Jurkat, Clone E6-1 (cell line): ENCODE results near the gene ASH1L.
"Not testable (repeated sequence)": the region's sequence is repeated elsewhere in the genome, so short reads cannot be mapped to it uniquely, and the experiment has no call there.

Experiments used
- DNase-seq: peaks from one replicate; pipeline ENCODE4 v3.0.0-alpha.2; 2011; ENCODE audit warnings: low read depth, low spot score
- H3K4me3 ChIP-seq: 2 replicates; pipeline ENCODE4 v1.5.1; 2011; ENCODE audit warnings: mild to moderate bottlenecking, low read length, control low read depth, moderate library complexity

The ASH1L gene

DNA sequence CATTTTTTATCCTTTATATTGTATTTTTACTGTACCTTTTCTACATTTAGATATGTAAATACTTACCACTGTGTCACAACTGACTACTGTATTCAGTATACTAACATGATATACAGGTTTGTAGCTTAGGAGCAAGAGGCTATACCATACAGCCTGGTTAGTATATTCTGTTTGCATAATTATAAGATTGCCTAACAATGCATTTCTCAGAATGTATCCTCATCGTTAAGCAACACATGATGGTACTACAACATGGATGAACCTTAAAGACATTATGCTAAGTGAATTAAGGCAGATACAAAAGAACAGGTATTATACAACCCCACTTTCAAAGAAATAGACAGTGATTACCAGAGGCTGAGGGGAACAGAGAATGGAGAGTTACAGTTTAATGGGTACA, 179.2 kb downstream of the ASH1L start:
- H3K4me3 ChIP-seq, result no peak overlapping the region
- DNase-seq, result no peak

GRCh38 chr1:155379631-155380090, 182.9 kb downstream of the ASH1L start:
- DNase-seq, result peak; percentile 35
- no peak overlapping the region for H3K4me3 ChIP-seq

- no peak overlapping the region for H3K4me3 ChIP-seq
- DNase-seq, result no peak
These were observed 183.4 kb downstream of the ASH1L start for GRCh38 chr1:155379180-155379579.

GRCh38 chr1:155360051-155360450, 202.6 kb downstream of the ASH1L start:
- H3K4me3 ChIP-seq, result no peak overlapping the region
- DNase-seq, result no peak

DNA sequence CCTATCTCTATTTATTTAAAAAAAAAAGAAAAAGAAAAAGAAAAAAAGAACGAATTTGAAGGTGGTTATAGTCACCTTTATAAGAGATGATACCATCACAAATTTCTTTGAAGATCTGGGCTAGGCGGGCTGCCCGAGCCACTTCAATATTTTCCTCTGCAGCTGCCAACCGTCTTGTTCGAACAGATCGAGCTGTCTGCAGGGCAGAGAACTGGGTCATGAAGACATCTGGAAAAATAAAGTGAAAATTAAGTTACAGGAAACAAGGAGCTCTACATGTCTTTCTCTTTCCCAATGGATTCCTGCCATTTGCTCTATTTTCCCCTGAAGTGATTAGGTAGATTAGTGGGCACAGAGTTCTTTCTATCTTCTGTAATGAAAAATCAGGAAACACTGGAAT, 210.0 kb downstream of the ASH1L start:
- DNase-seq, result peak; percentile 63
- H3K4me3 ChIP-seq, result no peak overlapping the region; the same call in 1 of the 2 replicates

DNA sequence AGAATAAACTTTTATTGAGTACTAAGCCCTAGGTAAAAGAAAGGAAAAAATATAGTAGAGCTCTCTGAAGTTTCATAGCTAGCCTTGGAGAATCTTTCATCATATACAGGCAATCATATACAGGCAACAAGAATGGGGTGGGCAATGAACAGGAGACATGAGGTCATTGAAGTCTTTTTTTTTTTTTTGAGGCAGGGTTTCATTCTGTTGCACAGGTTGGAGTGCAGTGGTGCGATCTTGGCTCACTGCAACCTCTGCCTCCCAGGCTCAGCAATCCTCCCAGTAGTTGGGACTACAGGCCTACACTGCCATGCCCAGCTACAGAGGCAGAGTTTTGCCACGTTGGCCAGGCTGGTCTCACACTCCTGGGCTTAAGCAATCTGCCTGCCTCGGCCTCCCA, 219.8 kb downstream of the ASH1L start:
- DNase-seq, result no peak
- no peak overlapping the region for H3K4me3 ChIP-seq

GRCh38 chr1:155339515-155340097, 223.0 kb downstream of the ASH1L start:
- DNase-seq, result no peak
- no peak overlapping the region for H3K4me3 ChIP-seq

GRCh38 chr1:155334962-155335361, 227.6 kb downstream of the ASH1L start:
- no peak overlapping the region for H3K4me3 ChIP-seq
- DNase-seq, result no peak

DNA sequence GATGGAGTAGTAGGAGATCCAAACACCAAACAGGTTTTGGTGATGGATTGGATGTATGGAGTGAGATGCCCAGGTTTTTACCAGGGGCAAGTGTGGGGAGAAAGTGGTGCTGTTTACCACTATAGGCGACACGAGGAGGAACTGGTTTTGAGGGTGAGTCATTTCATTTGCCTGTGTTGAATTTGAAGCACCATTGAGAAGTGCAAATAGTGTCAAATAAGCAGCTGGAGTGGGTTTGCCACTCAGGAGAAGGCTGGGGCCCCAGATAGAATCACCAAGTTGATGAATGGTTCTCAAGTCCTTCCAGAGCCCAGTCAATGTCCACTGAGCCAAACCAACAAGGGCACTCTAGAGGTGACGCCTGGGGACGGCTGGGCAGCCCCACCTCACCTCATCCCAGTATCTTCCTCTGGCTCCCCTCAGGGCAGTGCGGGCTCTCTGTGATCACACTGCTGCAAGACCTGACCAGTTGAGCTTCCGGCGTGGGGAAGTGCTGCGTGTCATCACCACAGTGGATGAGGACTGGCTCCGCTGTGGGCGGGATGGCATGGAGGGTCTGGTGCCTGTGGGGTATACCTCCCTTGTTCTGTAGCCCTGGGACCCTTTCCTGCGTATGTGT, 232.5 kb downstream of the ASH1L start:
- no peak for DNase-seq
- H3K4me3 ChIP-seq, result no peak overlapping the region

DNA sequence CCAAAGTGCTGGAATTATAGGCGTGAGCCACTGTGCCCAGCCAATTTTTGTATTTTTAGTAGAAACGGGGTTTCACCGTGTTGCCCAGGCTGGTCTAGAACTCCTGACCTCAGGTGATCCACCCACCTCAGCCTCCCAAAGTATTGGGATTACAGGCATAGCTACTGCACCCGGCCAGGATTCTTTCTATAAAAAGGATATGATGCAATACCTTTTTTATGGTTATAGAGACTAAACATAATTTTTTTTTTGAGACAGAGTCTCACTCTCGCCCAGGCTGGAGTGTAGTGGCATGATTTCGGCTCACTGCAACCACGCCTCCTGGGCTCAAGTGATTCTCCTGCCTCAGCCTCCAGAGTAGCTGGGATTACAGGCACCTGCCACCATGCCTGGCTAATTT, 233.7 kb downstream of the ASH1L start:
- H3K4me3 ChIP-seq, DNase-seq: not testable (repeated sequence)

- no peak for DNase-seq
- H3K4me3 ChIP-seq, result no peak overlapping the region
These were observed 234.6 kb downstream of the ASH1L start for GRCh38 chr1:155327981-155328380.

GRCh38 chr1:155326631-155327037, 236.0 kb downstream of the ASH1L start:
- no peak for DNase-seq
- no peak overlapping the region for H3K4me3 ChIP-seq

DNA sequence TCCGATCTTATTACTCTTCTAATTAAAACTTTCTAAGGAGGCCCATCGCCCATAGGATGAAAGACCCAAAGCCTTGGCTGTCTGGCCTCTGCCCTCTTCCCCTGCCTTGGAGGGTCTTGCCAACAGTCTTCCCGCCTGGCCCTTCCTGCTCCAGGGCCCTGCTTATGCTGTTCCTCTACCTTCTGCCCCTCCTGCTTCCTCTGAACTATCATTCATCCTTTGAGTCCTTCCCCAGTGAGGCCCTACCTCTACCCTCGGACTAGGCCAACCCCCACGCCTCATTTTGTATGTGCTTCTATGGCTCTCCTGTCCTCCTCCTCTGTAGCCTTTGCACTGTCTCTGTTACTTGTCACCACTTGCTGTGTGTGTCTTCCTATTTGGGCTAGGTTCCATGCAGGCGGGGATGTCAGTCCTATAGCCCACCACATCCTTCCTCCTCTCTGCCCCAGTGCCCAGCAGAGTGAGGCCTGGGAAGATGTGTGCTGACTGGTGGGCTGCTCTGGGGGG, 236.5 kb downstream of the ASH1L start:
- no peak for DNase-seq
- no peak overlapping the region for H3K4me3 ChIP-seq

GRCh38 chr1:155325603-155325893, 237.1 kb downstream of the ASH1L start:
- DNase-seq, result no peak
- H3K4me3 ChIP-seq, result no peak overlapping the region

DNA sequence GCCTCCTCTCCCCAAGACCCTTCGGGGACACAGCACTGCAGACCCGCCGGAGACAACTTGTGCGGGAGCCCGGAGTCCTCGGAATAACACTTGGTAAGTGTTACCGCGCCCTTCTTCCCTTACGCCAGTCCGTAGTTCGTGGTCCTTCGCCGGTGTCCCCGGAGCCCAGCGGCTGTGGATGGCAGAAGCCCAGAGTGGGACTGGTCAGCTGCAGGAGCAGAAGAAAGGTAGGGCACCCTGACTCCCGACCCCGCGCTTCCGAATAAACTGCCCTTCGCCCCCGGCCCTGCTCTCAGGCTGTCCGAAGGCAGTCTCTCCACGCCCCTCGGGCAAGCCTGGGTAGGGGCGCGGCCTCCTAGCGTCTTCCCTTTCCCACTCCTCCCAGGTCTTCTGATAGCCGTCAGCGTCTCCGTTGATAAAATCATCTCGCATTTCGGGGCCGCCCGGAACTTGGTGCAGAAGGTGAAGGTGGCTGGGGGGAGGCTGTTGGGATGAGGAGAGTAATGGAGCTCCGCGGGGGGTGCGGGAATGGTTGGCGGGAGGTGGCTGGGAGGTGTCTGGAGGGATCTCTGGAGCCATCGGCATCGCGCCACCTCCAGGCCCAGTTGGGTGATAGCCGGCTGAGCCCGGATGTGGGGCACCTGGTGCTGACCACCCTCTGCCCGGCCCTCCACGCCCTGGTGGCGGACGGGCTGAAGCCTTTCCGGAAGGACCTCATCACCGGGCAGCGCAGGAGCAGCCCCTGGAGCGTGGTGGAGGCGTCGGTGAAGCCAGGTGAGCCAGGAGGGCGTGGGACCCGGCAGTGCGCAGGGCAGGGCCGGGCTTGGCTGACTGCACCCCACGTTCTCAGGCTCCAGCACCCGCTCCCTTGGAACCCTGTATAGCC, 237.6 kb downstream of the ASH1L start:
- DNase-seq, result no peak
- peak overlapping the region; percentile 86 for H3K4me3 ChIP-seq

DNA sequence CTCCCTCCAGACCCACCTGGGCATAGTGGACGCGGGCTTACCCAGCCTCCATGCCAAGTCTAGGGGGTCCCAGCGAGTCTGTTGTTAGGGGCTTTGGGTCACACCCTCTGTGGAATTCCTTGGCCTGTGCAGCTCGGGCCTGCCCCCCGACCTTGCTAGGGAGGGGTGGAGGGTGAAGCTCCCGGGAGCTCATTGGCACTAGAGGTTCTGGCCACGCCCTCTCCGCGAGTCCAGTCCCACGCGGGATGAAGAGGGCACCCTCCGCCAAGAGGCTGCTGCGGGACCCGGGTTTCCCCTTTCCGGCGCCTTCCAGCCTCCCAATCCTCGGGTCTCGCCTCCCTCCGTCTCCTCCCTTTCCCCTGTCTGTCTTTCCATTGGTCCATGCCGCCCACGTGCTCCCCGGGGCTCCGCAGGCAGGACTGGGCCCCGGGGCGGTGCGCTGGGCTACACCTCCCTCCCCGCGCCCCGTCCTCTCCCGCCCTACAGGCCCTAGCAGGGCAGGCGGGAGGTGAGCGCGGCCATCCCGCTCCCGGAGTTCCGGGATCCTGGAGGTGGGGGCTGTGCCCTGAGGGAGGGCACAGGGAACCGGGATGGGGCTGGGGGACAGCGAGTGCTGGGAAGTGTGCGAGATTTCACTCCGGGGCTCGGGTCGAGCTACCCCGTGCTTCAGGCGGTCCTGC, 238.4 kb downstream of the ASH1L start:
- DNase-seq, result peak; percentile 86
- peak overlapping the region; percentile 86 for H3K4me3 ChIP-seq

GRCh38 chr1:155323729-155324036, 238.9 kb downstream of the ASH1L start:
- DNase-seq, result peak; percentile 67
- H3K4me3 ChIP-seq, result peak overlapping the region; percentile 86

GRCh38 chr1:155322953-155323728, 239.5 kb downstream of the ASH1L start:
- peak overlapping the region; percentile 86 for H3K4me3 ChIP-seq
- peak; percentile 49 for DNase-seq

DNA sequence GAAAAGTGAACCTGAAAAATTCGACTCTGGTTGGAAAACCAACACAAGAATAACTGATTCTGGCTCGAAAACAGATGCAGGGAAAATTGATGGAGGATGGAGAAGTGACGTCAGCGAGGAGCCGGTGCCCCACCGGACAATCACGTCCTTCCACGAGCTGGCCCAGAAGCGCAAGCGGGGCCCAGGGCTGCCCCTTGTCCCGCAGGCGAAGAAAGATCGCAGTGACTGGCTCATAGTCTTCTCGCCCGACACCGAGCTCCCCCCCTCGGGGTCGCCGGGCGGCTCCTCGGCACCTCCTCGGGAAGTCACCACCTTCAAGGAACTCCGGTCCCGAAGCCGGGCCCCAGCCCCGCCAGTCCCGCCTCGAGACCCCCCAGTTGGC, 240.0 kb downstream of the ASH1L start:
- H3K4me3 ChIP-seq, result peak overlapping the region; percentile 86
- no peak for DNase-seq
